HEK293 (cell line): Measurements from ENCODE around the gene NAPB.
A peak's percentile ranks its signal among the peaks of the same experiment; 100 is the strongest.

ENCODE experiments used
- ZBTB8A ChIP-seq: fragments of 450-650 bp; formaldehyde crosslinking; IDR thresholded peaks from 2 replicates; pipeline ENCODE4 v1.5.1; 2016; ENCODE audit warnings: missing biosample characterization, missing genetic modification characterization
- ZNF121 ChIP-seq: fragments of 450-650 bp; formaldehyde crosslinking; IDR thresholded peaks from 2 replicates; pipeline ENCODE4 v1.5.1; 2016; ENCODE audit warnings: missing biosample characterization, missing genetic modification characterization
- ZNF423 ChIP-seq: fragments of 450-650 bp; formaldehyde crosslinking; IDR thresholded peaks from 2 replicates; pipeline ENCODE4 v1.5.1; 2016; ENCODE audit warnings: missing biosample characterization, missing genetic modification characterization

DNA sequence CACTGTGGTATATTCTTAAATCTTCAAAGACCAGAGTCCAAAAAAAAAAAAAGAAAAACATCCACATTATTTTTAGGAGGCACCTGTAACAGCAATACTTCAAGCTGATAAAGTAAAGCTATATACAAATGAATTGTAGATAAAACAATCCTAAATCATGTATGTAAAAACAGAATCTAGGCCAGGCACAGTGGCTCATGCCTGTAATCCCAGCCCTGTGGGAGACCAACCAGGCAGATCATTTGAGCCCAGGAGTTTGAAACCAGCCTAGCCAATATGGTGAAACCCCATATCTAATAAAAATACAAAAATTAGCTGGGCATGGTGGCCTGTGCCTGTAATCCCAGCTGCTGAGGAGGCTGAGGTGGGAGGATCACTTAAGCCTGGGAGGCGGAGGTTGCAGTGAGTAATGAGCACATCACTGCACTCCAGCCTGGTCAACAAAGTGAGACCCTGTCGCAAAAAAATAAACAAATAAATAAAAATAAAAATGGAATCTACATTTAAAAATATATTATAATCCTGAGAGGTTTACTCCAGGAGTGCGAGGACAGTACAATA lies 7.3 kb downstream of the NAPB start:
- TF ChIP-seq ZNF121 (tag by site-specific recombination) (no peak), ZNF423 (tag by site-specific recombination) (no peak), ZBTB8A (tag by site-specific recombination) (0 out of 2 replicates have a peak, but pooled peaks have one; percentile 18)
